ENCODE measurements around the gene SPATA2L. TPM values are rescaled to one million over a fixed set of nuclear protein-coding genes. Genes with fewer than 3 reads are reported as not detected.

The SPATA2L gene
- total and polyA plus RNA-seq, 2 of the 13 experiments (the other 11 are each of a cell fraction or from before 2014, with no cell fraction given), result 9.1 to 20.7 TPM

GRCh38 chr16:89700649-89701424, 668 bp downstream of the SPATA2L start (continued):
- TF ChIP-seq ZBTB4 (CRISPR knock-in tag; IDR thresholded peaks at IDR 0.05; ENCODE audit: borderline replicate concordance) (no peak), ZNF20 (CRISPR knock-in tag; IDR thresholded peaks at IDR 0.05) (no peak), SSRP1 (CRISPR knock-in tag; IDR thresholded peaks at IDR 0.05) (no peak), ZNF24 (IDR thresholded peaks at IDR 0.05) (no peak), IRF2 (CRISPR knock-in tag; IDR thresholded peaks at IDR 0.05) (peak; percentile 63; the same call in 1 of the 2 replicates), FOXJ3 (CRISPR knock-in tag; IDR thresholded peaks at IDR 0.05; ENCODE audit: borderline replicate concordance) (no peak), ZNF567 (CRISPR knock-in tag; IDR thresholded peaks at IDR 0.05; ENCODE audit: borderline replicate concordance) (no peak), ZNF331 (CRISPR knock-in tag; IDR thresholded peaks at IDR 0.05) (peak; percentile 44; the same call in 1 of the 2 replicates), ZNF740 (CRISPR knock-in tag; IDR thresholded peaks at IDR 0.05) (no peak), NFKBIZ (CRISPR knock-in tag; IDR thresholded peaks at IDR 0.05) (no peak), BATF2 (CRISPR knock-in tag; IDR thresholded peaks at IDR 0.05) (peak; percentile 91; the same call in 1 of the 2 replicates), ZNF225 (CRISPR knock-in tag; IDR thresholded peaks at IDR 0.05) (no peak), ZNF503 (CRISPR knock-in tag; IDR thresholded peaks at IDR 0.05) (no peak), FOXO1 (CRISPR knock-in tag; IDR thresholded peaks at IDR 0.05) (no peak), TERF1 (CRISPR knock-in tag; IDR thresholded peaks at IDR 0.05) (no peak), LCORL (IDR thresholded peaks at IDR 0.05) (no peak), LCORL (CRISPR knock-in tag; IDR thresholded peaks at IDR 0.05) (0 out of 2 replicates have a peak, but pooled peaks have one; percentile 4), ZBTB14 (CRISPR knock-in tag; IDR thresholded peaks at IDR 0.05) (peak; percentile 55; the same call in 1 of the 2 replicates), SOX5 (CRISPR knock-in tag; IDR thresholded peaks at IDR 0.05; ENCODE audit: borderline replicate concordance) (peak; percentile 14; the same call in 1 of the 2 replicates), EZH2 (conservative IDR thresholded peaks at IDR 0.05; ENCODE audit: low read depth, low read length) (no peak), JUND (CRISPR knock-in tag; IDR thresholded peaks at IDR 0.05) (peak; percentile 19), NFE2L2 (IDR thresholded peaks at IDR 0.05; ENCODE audit: low read length) (no peak)
